Naive thymus-derived CD8-positive, alpha-beta T cell (primary cell): ENCODE results near the gene LTBP3. TPM values are rescaled to one million over a fixed set of nuclear protein-coding genes. Genes with fewer than 3 reads are reported as not detected.
A peak's percentile ranks its signal among the peaks of the same experiment; 100 is the strongest.

Experiments used
- ATAC-seq, 2 donors: fragments of 150-1000 bp; cut with Tn5 transposase in 1 of 2; sonication (Bioruptor Pico), chemical (Tn5 transposase) in 1 of 2; 1 replicate in 1 of 2; 2 replicates in 1 of 2; pipeline ENCODE4 v1.10.0; 2021; ENCODE audit warnings: mild to moderate bottlenecking in 2 of 2, moderate library complexity in 2 of 2
- POLR2A ChIA-PET: fragments of 350-600 bp; sonication (Branson Sonifier 250); formaldehyde crosslinking; loops from one replicate; lab custom pipeline; 2021; ENCODE audit warnings: antibody characterized with exemption; lab: Charles Lee
- DNase-seq, 10 donors: peaks; one replicate each; pipeline versions ENCODE4 v3.0.0 to v3.0.0-alpha.2; 2020 to 2022
- H3K27ac Mint-ChIP-seq, 10 donors: one replicate each; pipeline ENCODE4 v1.8.0; 2020 to 2022; ENCODE audit warnings: mild to moderate bottlenecking in 10 of 10, mixed read lengths in 10 of 10, moderate library complexity in 4 of 10, inconsistent platforms in 1 of 10
- H3K27me3 Mint-ChIP-seq, 5 donors: one replicate each; pipeline ENCODE4 v1.8.0; 2021 to 2022; ENCODE audit warnings: mixed read lengths in 5 of 5
- H3K36me3 Mint-ChIP-seq, 3 donors: one replicate each; pipeline ENCODE4 v1.8.0; 2020 to 2022; ENCODE audit warnings: mixed read lengths in 3 of 3, mild to moderate bottlenecking in 2 of 3, inconsistent platforms in 1 of 3
- H3K4me1 Mint-ChIP-seq, 4 donors: one replicate each; pipeline ENCODE4 v1.8.0; 2021 to 2022; ENCODE audit warnings: mixed read lengths in 4 of 4
- H3K4me3 Mint-ChIP-seq, 10 donors: one replicate each; pipeline ENCODE4 v1.8.0; 2020 to 2022; ENCODE audit warnings: mild to moderate bottlenecking in 10 of 10, mixed read lengths in 10 of 10, moderate library complexity in 6 of 10, inconsistent platforms in 1 of 10
- H3K9me3 Mint-ChIP-seq, 9 donors: one replicate each; pipeline ENCODE4 v1.8.0; 2020 to 2022; ENCODE audit warnings: mixed read lengths in 9 of 9, mild to moderate bottlenecking in 3 of 9, inconsistent platforms in 1 of 9, moderate library complexity in 1 of 9
- polyA plus RNA-seq, 3 donors: library from polyadenylated mRNA; unstranded; fragments of 300-500 nt; fragmentation: Illumina TruSeq; gene quantifications; one replicate each; pipeline ENCODE4 v1.2.3, GENCODE V29; 2021
- total RNA-seq, 8 experiments: library from RNA in 2 of 8; stranded (reverse) in 2 of 8; gene quantifications; one replicate each; pipeline ENCODE4 v1.2.3 and lab custom pipeline; 2021 to 2026

Gene LTBP3
- total and polyA plus RNA-seq, 5 experiments from 2014 or later, result 7.3 to 261 (median 35.0) TPM

DNA sequence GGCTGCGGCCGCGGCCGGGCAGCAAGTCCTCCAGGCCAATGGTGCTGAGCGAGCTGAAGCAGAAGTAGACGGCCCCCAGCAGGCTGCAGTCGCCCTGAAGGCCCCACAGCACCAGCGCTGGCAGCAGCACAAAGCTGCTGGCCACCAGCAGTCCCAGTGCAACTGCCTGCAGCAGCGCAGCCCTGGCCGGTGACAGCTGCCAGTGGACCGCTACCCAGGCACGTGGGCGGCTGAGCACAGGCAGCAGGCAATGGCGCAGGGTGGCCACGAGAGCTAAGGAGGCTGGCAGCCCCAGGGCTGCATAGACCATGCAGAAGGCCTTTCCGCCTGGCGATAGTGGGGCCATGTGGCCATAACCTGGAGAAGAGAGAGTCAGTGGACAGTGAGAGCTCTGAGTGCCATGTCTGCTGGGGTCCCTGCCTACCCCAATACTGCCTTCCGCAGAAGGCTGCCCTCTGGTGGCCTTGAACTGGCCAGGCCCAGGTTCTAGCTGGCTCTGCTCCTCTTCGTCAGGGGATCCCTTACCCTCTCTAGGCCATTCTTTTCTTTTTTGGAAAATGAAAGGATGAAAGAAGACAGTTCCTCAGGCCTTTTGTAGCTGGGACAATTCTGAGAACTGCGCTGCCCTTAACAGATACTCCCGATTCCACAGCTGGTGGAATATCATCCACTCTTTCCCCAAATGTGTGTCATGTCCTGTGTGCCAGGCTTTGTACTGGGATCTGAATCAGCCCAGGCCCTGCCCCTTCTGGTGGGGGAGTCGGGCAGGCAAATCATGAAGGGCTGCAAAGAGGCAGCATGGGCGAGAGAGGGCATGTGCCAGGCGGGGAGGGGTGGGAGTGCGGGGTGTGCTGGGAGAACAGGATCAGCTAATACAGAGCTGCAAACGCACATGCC is 35.6 kb upstream of the LTBP3 start:
- no peaks in the 10 kb centered on the region for H3K27me3 Mint-ChIP-seq
- H3K4me3 Mint-ChIP-seq, result peak overlapping the region in 1 of 10 donors; percentile 15
- peak overlapping the region in 4 of 10 donors; percentile 9 to 75 (median 37) for H3K27ac Mint-ChIP-seq
- no peaks in the 10 kb centered on the region for H3K9me3 Mint-ChIP-seq
- peak; percentile 67 to 80 for ATAC-seq
- H3K36me3 Mint-ChIP-seq, result peaks cover 0 to 37% (median 0%) of the 10 kb centered on the region in 3 donors
- peaks cover 12 to 33% (median 23%) of the 10 kb centered on the region in 4 donors for H3K4me1 Mint-ChIP-seq
- POLR2A ChIA-PET, result interaction anchor here (0.6 to 11.7 kb wide), 15 partner anchors 11 to 844 kb away, joined by 3 to 139 read pairs (median 5); partner anchors contain the start of genes EHBP1L1, FAM89B and PCNX3
- peak in 8 of 10 donors; percentile 35 to 74 (median 54) for DNase-seq

DNA sequence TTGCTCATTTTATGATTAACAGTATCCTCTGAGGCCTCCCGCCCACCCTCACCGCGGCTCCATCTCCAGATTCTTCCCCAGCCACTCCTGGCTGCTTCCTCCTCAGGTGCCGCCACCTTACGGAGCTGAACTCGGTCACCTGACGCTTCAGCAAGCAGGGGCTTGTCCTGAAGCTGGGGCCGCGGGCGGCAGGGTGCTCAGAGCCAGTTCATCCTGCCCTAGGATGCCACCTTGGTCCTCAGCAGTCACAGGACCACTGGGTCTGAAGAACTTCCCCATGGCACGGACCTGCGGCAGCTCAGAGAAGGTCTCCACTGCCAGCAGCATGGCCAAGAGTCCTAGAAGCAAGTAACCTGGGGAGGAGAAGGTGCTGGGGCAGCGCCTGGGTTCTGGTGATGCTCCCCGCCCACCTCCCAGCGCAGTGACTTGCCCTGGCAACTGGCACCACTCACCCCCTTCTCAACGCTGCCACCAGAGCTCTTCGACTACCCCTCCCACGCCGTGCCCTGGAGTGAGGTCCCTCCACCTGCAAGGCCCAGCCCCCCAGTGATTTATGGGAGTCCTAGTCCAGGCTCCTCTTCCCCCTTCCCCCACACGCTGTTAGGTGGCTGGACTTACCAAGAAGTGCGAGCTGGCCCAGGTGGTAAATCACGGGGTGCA is 34.8 kb upstream of the LTBP3 start:
- Mint-ChIP-seq H3K9me3 (no peaks in the 10 kb centered on the region), H3K4me1 (peaks cover 14 to 41% (median 31%) of the 10 kb centered on the region in 4 donors), H3K27ac (peak overlapping the region in 2 of 10 donors; percentile 56 to 59), H3K27me3 (no peaks in the 10 kb centered on the region), H3K4me3 (no peak overlapping the region), H3K36me3 (peaks cover 0 to 33% (median 0%) of the 10 kb centered on the region in 3 donors)
- POLR2A ChIA-PET, result interaction anchor here (1.1 to 11.7 kb wide), 8 partner anchors 18 to 96 kb away, joined by 4 to 139 read pairs (median 8); partner anchors contain the start of genes EHBP1L1 and FAM89B
- ATAC-seq (no peak), DNase-seq (no peak)

DNA sequence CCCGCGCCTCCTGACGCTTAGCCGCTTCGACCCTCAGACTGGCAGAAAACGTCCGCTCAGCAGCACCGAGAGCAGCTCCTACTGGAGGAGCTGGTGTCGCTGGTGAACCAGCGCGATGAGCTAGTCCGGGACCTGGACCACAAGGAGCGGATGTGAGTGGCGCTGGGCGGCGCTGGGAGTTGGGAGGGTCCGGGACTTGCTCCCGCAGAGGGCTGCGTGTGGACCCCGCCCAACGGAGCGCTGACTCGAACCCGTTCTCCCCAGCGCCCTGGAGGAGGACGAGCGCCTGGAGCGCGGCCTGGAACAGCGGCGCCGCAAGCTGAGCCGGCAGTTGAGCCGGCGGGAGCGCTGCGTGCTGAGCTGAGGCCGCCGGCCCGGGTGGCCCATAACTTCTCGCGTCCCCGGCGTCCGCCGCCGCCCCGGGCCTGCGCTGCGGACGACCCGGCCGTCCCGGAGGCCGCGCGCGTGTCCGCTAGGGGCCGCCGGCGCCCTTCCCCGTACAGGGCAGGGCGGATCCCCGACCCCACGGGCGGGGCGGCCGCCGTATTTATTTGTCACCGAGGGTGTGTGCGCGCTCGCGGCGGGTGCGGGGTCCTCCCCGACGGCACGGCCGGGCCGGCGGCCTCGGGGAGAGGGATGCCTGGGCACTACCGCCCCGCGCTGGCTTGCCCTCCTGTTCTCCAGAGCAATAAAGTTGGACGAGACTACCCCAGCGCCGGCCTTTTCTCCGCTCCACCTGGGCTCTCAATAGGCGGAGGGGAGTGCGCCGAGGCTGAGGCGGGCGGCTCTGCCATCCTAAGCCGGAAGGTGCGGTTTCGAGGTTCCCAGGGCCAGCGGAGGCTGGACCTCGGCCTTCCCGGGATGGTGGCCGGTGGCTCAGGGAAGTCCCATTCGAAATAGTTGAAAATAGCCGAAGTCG is 34.0 kb upstream of the LTBP3 start:
- no peaks in the 10 kb centered on the region for H3K9me3 Mint-ChIP-seq
- POLR2A ChIA-PET, result interaction anchor here (0.6 to 11.7 kb wide), 7 partner anchors 17 to 88 kb away, joined by 3 to 139 read pairs (median 11); partner anchors contain the start of genes EHBP1L1 and FAM89B
- no peak overlapping the region for H3K4me3 Mint-ChIP-seq
- H3K36me3 Mint-ChIP-seq, result peaks cover 0 to 25% (median 0%) of the 10 kb centered on the region in 3 donors
- ATAC-seq (no peak), DNase-seq (no peak)
- no peak overlapping the region for H3K27ac Mint-ChIP-seq
- peaks cover 17 to 48% (median 38%) of the 10 kb centered on the region in 4 donors for H3K4me1 Mint-ChIP-seq
- no peaks in the 10 kb centered on the region for H3K27me3 Mint-ChIP-seq

DNA sequence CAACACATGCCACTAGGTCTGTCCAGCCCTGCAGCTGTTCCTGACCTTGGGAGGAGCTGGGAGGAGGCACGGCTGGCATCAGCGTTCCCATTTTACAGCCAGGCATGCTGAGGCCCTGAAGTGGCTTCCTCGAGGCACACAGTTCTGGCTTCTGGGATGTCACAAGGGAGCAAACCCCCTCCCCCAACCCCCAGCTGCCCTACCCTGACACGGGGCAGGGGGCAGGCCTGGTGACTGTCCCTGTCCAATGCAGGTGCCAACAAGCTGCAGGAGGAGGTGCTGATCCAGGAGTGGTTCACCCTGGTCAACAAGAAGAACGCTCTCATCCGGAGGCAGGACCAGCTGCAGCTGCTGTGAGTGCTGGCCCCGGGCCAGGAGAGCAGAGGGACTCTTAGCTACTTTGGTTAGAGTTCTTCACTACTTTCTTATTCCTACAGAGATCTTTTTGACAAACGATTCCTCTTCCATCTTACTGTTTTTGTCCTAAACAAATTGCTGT is 32.1 kb upstream of the LTBP3 start:
- DNase-seq (no peak), ATAC-seq (no peak)
- peak overlapping the region in 3 of 10 donors; percentile 11 to 48 (median 43) for H3K27ac Mint-ChIP-seq
- peaks cover 16 to 47% (median 41%) of the 10 kb centered on the region in 4 donors for H3K4me1 Mint-ChIP-seq
- H3K4me3 Mint-ChIP-seq, result no peak overlapping the region
- H3K27me3 Mint-ChIP-seq, result no peaks in the 10 kb centered on the region
- peaks cover 0 to 29% (median 0%) of the 10 kb centered on the region in 3 donors for H3K36me3 Mint-ChIP-seq
- POLR2A ChIA-PET, result interaction anchor here (1.0 to 11.7 kb wide), 3 partner anchors 14 to 49 kb away, joined by 3 to 139 read pairs (median 67); partner anchors contain the start of genes EHBP1L1 and FAM89B
- no peaks in the 10 kb centered on the region for H3K9me3 Mint-ChIP-seq

DNA sequence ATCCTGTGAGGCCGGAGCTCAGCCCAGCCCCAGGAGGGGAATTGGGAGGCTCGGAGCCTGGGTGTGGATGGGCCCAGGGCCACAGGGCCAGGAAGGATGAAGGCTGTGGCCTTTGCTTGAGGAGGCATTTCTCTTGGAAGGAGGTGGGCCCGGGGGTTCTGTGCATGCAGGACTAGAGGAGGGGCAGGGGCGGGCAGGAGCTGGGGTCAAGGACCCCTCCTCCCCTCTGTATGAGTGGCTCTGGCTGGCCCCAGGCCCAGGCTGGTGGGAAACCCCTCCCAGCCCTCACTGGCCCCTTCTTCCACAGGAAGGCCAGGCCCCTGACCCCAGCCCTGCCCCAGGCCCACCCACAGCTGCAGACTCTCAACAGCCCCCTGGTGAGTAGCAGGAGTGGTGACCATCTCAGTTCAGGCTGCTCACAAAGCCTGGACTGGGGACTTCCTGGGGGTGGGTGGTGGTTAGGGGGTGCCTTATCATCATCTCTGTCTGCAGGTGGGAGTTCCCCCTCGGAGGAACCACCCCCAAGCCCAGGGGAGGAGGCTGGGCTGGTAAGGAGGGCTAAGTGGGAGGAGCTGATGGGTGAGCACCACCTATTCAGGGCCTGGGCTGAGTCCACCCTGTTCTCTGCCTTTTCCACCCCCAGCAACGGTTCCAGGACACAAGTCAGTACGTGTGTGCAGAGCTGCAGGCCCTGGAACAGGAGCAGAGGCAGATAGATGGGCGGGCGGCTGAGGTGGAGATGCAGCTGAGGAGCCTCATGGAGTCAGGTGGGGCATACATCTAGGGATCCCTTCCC is 31.5 kb upstream of the LTBP3 start:
- peak in 7 of 10 donors; percentile 36 to 69 (median 47) for DNase-seq
- Mint-ChIP-seq H3K4me3 (peak overlapping the region in 1 of 10 donors; percentile 11), H3K27me3 (no peaks in the 10 kb centered on the region), H3K27ac (peak overlapping the region in 8 of 10 donors; percentile 1 to 82 (median 72)), H3K9me3 (no peaks in the 10 kb centered on the region), H3K4me1 (peaks cover 14 to 43% (median 36%) of the 10 kb centered on the region in 4 donors), H3K36me3 (peaks cover 0 to 29% (median 0%) of the 10 kb centered on the region in 3 donors)
- peak; percentile 51 to 73 for ATAC-seq
- POLR2A ChIA-PET, result interaction anchor here (0.6 to 11.7 kb wide), 8 partner anchors 14 to 92 kb away, joined by 3 to 139 read pairs (median 4); partner anchors contain the start of genes EHBP1L1, FAM89B, SCYL1 and ZNRD2

DNA sequence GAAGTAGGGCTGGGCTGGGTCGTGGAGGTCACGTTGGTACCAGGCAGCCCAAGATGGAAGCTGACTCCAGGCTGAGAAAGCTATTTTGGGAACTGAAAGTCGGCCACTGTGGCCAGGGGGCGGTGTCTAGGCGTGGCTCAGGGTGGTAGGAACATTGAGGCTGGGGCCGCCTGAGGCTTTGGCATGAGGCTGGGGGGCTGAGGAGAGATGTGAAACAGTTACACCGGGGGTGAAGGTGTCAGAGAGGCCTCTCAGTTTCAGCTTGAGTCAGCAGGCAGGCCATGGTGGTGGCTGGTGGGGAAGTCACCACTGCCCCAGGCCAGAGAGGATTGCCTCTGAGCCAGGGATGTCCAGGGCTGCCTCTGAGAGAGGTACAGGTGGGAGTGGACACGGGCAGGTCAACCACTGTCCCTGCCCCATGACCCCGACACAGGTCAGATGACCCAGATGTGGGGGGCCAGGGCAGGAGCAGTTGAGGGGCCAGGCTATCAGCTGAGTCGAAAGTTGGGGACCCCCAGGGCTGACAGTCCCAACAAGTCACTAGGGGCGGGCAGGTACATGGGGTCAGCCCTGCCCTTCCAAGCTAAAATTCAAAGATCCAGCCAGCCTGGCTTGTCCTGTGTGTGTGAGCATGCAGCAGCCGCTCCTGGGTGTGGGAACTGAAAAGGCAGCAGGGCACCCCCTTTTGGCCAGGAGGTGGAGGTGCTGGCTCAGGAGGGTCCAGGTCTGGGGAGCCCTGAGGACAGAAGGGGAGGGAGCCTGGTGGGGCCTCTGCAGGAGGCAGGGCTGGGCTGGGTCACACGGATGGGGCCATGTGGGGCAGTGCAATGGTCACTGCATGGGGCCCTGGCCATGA is 30.3 kb upstream of the LTBP3 start:
- Mint-ChIP-seq H3K27ac (peak overlapping the region; percentile 53 to 86 (median 74)), H3K27me3 (no peaks in the 10 kb centered on the region), H3K9me3 (no peaks in the 10 kb centered on the region), H3K4me3 (peak overlapping the region in 2 of 10 donors; percentile 11 to 67), H3K4me1 (peaks cover 14 to 35% (median 35%) of the 10 kb centered on the region in 4 donors), H3K36me3 (peaks cover 0 to 34% (median 0%) of the 10 kb centered on the region in 3 donors)
- peak; percentile 57 to 88 (median 75) for DNase-seq
- POLR2A ChIA-PET, result interaction anchor here (0.6 to 11.7 kb wide), 17 partner anchors 9 to 207 kb away, joined by 3 to 139 read pairs (median 4); partner anchors contain the start of genes EHBP1L1, FAM89B, MAP3K11 and SCYL1
- ATAC-seq, result peak; percentile 94

DNA sequence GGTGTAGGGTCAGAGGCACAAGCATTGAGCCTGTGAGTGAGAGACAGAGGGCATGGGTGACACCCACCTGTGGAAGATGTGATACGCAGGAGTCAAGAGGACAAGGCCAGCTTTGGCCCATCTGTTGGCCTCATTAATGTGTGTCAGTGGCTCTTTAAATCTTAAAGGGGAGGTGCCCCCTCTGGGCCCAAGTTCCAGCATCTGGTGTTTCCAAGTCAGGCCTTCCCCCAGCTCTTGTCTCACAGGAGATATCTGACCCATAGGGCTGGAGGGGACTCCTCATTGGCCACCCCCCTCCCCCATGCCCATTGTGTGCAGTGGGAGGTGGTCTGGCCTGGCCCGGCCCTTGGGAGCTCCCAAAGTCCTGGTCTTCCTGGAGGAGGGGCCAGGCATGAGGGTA is 28.5 kb upstream of the LTBP3 start:
- ATAC-seq (no peak), DNase-seq (no peak)
- Mint-ChIP-seq H3K27me3 (no peaks in the 10 kb centered on the region), H3K4me3 (no peak overlapping the region), H3K36me3 (peaks cover 0 to 40% (median 3%) of the 10 kb centered on the region in 3 donors), H3K27ac (peak overlapping the region in 5 of 10 donors; percentile 18 to 82 (median 52)), H3K9me3 (no peaks in the 10 kb centered on the region), H3K4me1 (peaks cover 24 to 52% (median 37%) of the 10 kb centered on the region in 4 donors)
- POLR2A ChIA-PET, result interaction anchor here (0.7 to 11.7 kb wide), 4 partner anchors 12 to 661 kb away, joined by 5 to 139 read pairs (median 36); partner anchors contain the start of genes EHBP1L1 and FAM89B

DNA sequence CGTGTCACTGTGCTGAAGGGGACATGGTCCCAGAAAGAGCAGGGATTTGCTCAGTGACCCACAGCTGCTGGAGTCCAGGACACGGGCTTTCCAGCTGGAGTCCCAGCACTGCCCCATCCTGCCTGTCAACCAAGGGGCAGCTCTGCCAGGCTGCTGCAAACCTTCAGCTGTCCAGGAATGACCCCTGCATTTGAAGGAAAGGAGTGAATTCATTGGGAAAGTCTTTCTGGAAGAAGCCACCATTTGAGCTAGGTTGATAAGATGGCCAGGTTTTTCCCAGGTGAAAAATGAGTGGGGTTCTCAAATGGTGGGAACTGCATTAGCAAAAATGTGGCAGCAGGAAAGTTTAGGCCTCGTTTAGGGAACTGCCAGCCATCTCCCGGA is 28.1 kb upstream of the LTBP3 start:
- DNase-seq (no peak), ATAC-seq (no peak)
- Mint-ChIP-seq H3K9me3 (no peaks in the 10 kb centered on the region), H3K4me1 (peaks cover 25 to 52% (median 36%) of the 10 kb centered on the region in 4 donors), H3K36me3 (peaks cover 0 to 39% (median 3%) of the 10 kb centered on the region in 3 donors), H3K4me3 (peak overlapping the region in 1 of 10 donors; percentile 1), H3K27me3 (no peaks in the 10 kb centered on the region), H3K27ac (peak overlapping the region in 5 of 10 donors; percentile 18 to 57 (median 46))
- POLR2A ChIA-PET, result interaction anchor here (7.2 to 11.7 kb wide), 2 partner anchors 11 to 45 kb away, joined by 67 to 139 read pairs; partner anchors contain the start of genes EHBP1L1 and FAM89B

DNA sequence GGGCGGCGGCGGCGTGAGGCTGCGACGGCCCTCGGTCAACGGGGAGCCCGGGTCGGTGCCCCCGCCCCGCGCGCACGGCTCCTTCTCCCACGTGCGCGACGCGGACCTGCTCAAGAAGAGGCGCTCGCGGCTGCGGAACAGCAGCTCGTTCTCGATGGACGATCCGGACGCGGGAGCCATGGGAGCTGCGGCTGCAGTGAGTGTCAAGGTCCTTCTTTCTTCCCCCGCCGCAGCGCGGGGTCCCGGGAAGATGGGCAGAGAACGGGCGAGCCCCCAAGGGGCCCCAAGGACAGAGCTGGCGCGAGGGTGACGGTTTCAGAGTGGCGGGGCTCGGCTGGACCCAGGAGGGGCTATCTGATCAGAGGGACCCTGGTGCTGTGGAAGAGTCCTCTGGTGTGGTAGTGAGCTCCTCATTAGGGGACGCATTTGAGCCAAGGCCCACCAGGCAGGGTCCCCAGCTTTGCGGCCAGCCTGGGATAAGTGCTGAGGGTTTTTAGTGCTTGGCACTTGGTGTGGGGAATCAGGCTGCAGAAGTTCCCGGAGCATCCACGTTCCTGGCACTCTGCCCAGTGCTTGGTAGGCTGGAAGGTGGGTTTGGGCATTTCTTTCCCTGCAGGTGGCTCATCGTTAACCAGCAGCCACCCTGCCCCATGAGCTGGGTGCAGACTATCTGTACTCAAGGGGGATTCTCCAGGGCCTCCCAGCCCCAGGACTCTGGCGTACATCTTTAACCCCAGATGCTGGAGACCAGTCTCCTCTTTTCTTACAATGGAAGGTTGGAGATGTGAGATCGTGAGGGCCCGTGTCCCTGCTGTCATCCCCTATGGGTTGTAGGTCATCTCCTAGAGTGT is 27.5 kb upstream of the LTBP3 start:
- Mint-ChIP-seq H3K27me3 (no peaks in the 10 kb centered on the region), H3K27ac (peak overlapping the region in 3 of 10 donors; percentile 18 to 57 (median 52)), H3K9me3 (no peaks in the 10 kb centered on the region), H3K36me3 (peaks cover 0 to 41% (median 3%) of the 10 kb centered on the region in 3 donors), H3K4me3 (no peak overlapping the region), H3K4me1 (peaks cover 24 to 52% (median 36%) of the 10 kb centered on the region in 4 donors)
- no peak for DNase-seq
- POLR2A ChIA-PET, result interaction anchor here (7.2 to 11.7 kb wide), 2 partner anchors 10 to 45 kb away, joined by 67 to 139 read pairs; partner anchors contain the start of genes EHBP1L1 and FAM89B
- ATAC-seq, result no peak
